Subcutaneous adipose tissue (tissue), 4 donors: ENCODE results near the gene KRTAP10-4. TPM values are rescaled to one million over a fixed set of nuclear protein-coding genes. Genes with fewer than 3 reads are reported as not detected.

Source experiments
- CTCF ChIP-seq: fragments of 450-650 bp; IDR thresholded peaks from one replicate; pipeline ENCODE4 v1.5.1; 2016; ENCODE audit warnings: low read depth, mild to moderate bottlenecking, control low read depth, antibody characterized with exemption, moderate library complexity
- total RNA-seq, 4 donors: library from RNA; depleted of rRNA; stranded (reverse); fragments of >200 nt; gene quantifications; one replicate each; pipeline ENCODE4 v1.1.0, GENCODE V29; 2016

Gene KRTAP10-4
- total RNA-seq, 4 donors from 2014 or later = not detected

- TF ChIP-seq CTCF = no peak
These were observed 20.8 kb upstream of the KRTAP10-4 start for GRCh38 chr21:44552681-44553080.

DNA sequence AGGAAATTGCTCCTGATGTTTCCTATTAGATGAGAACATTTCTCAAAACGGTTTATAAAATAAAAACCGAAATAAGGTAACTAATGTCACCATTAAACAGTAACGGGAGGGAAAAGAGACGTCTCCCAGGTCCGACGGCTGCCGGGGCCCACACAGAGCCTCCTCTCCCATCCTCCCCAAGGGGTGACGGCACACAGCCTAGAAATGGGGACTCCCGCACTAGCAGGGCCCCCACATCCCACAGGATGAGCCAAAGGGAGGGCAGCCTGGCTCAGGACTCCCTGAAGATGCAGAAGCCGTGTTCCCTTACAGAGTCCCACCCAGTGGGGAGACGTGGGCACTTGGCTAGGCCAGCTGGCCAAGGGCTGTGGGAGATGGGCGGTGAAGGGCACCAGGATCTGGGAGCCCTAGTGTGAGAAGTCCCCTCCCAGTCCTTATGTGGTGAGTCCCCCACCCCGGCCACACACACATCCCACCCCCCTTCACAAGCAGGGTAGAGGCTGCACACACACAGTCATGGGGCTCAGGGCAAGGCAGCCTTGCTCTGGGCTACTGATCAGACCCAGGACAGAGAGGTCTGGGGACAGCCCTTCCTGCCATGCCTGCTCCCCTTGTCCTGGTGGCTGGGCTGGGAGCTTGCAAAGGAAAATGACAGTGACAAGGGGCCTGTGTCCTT, 18.2 kb upstream of the KRTAP10-4 start:
- no peak for TF ChIP-seq CTCF

GRCh38 chr21:44556879-44557278, 16.6 kb upstream of the KRTAP10-4 start:
- no peak for TF ChIP-seq CTCF

- TF ChIP-seq CTCF = no peak
These were observed 15.8 kb upstream of the KRTAP10-4 start for GRCh38 chr21:44557491-44558328.

- no peak for TF ChIP-seq CTCF
These were observed 14.8 kb upstream of the KRTAP10-4 start, which contains the start of gene KRTAP10-3 for GRCh38 chr21:44558695-44559094. Gene KRTAP10-3 (minus strand): TSS chr21:44558795. CDS start chr21:44558715, 80 bp downstream.

DNA sequence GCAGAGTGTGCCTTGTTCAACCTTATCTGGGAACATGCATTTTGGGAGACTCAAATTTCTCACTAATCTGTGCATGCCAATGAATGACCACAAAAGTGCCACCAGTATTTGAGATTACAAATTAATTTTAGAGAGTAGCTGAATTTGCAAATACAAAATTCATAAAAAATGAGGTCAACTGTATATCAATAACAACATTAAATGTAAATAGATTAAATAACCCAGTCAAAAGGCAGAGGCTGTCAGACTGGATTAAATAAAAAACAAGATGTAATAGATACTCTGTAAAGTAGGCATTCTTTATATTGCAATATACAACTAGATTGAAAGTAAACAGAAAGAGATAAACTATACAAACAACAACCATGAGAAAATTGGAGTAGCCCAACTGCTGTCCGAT, 9.4 kb upstream of the KRTAP10-4 start:
- TF ChIP-seq CTCF = no peak

DNA sequence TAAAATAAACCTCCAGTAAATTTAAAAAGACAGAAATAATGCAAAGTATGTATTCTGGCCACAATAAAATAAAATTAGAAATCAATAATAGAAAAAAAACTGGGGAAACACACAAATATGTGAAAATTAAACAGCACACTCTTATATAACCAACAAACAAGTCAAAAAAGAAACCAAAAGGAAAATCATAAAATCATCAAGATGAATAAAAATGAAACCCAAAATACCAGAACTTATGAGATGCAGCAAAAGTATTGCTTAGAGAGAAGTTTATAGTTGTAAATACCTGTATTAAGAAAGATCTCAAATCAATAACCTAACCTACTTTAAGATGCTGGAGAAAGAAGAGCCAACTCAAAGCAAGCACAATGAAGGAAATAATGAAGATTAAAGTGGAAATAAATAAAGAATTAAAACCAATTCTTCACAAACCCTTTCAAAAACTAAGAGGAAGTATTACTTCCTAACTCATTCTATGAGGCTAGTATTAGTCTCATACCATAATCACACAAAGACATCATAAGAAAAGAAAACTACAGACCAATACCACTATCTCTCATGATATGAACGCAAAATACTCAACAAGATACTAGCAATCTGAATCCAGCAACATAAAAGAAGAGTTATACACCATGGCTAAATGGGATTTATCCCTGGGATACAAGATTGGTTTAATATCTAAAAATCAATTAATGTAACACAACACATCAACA, 8.5 kb upstream of the KRTAP10-4 start:
- TF ChIP-seq CTCF = no peak
